CD4-positive, alpha-beta T cell treated with Interleukin-21 for 1 hour (primary cell): ENCODE data around the gene ACIN1.
A peak's percentile ranks its signal among the peaks of the same experiment; 100 is the strongest.

ENCODE experiments used
- DNase-seq: peaks from one replicate; pipeline ENCODE4 v3.0.0-alpha.2; 2020

ACIN1 gene

GRCh38 chr14:23094666-23095195 lies at the start of gene ACIN1:
Gene ACIN1, minus strand, starts transcription at chr14:23095136. Its CDS starts 24 bp downstream, at chr14:23095112.
- peak; percentile 84 for DNase-seq

GRCh38 chr14:23143911-23144310 lies 49.0 kb upstream of the ACIN1 start:
- DNase-seq: no peak

GRCh38 chr14:23142826-23143225 lies 47.9 kb upstream of the ACIN1 start:
- DNase-seq: no peak

- DNase-seq: no peak
Measured at GRCh38 chr14:23141706-23142444, 46.9 kb upstream of the ACIN1 start.

- no peak for DNase-seq
Measured at GRCh38 chr14:23140371-23140770, 45.4 kb upstream of the ACIN1 start.

- DNase-seq: no peak
Measured at GRCh38 chr14:23139874-23140273, 44.9 kb upstream of the ACIN1 start.

GRCh38 chr14:23137813-23138535 lies 43.0 kb upstream of the ACIN1 start:
- DNase-seq: no peak

- no peak for DNase-seq
Measured at GRCh38 chr14:23137192-23137812, 42.4 kb upstream of the ACIN1 start.

GRCh38 chr14:23136566-23137133 lies 41.7 kb upstream of the ACIN1 start:
- no peak for DNase-seq

- DNase-seq: no peak
Measured at GRCh38 chr14:23132970-23133369, 38.0 kb upstream of the ACIN1 start.

- DNase-seq: no peak
Measured at GRCh38 chr14:23131482-23131881, 36.5 kb upstream of the ACIN1 start.

- DNase-seq: no peak
Measured at GRCh38 chr14:23130871-23131270, 35.9 kb upstream of the ACIN1 start.

GRCh38 chr14:23129759-23130316 lies 34.9 kb upstream of the ACIN1 start:
- DNase-seq: no peak

- no peak for DNase-seq
Measured at GRCh38 chr14:23128969-23129758, 34.2 kb upstream of the ACIN1 start.

- DNase-seq: no peak
Measured at GRCh38 chr14:23127861-23128260, 32.9 kb upstream of the ACIN1 start.

- no peak for DNase-seq
Measured at GRCh38 chr14:23126548-23127278, 31.8 kb upstream of the ACIN1 start.

GRCh38 chr14:23125933-23126524 lies 31.1 kb upstream of the ACIN1 start:
- DNase-seq: no peak

- no peak for DNase-seq
Measured at GRCh38 chr14:23125011-23125410, 30.1 kb upstream of the ACIN1 start.

GRCh38 chr14:23124337-23124954 lies 29.5 kb upstream of the ACIN1 start:
- no peak for DNase-seq

GRCh38 chr14:23123419-23123818 lies 28.5 kb upstream of the ACIN1 start:
- DNase-seq: no peak

- no peak for DNase-seq
Measured at GRCh38 chr14:23122086-23122485, 27.1 kb upstream of the ACIN1 start.
